Measurements from ENCODE around the gene CEBPA.

DNA sequence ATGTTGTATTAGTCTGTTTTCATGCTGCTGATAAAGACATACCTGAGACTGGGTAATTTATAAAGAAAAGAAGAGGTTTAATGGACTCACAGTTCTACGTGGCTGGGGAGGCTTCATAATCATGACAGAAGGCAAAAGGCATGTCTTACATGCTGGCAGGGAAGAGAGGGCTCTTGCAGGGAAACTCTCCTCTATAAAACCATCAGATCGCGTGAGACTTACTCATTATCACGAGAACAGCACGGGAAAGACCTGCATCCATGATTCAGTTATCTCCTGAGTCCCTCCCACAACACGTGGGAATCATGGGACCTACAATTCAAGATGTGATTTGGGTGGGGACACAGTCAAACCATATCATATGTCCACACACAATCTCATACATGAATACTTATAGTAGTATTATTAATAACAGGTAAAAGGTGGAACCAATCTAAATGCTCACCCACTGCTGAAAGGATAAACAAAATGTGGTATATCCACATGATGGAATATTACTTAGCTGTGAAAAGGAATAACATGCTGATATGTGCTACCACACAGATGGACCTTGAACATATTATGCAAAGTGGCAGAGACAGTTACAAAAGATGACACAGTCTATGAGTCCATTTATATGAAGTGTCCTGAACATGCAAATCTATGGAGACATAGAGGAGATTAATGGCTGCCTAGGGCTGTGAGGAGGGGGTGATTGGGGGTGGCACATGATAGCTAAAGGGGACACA is 20.9 kb upstream of the CEBPA start:
- TF ChIP-seq, protein P1, sequence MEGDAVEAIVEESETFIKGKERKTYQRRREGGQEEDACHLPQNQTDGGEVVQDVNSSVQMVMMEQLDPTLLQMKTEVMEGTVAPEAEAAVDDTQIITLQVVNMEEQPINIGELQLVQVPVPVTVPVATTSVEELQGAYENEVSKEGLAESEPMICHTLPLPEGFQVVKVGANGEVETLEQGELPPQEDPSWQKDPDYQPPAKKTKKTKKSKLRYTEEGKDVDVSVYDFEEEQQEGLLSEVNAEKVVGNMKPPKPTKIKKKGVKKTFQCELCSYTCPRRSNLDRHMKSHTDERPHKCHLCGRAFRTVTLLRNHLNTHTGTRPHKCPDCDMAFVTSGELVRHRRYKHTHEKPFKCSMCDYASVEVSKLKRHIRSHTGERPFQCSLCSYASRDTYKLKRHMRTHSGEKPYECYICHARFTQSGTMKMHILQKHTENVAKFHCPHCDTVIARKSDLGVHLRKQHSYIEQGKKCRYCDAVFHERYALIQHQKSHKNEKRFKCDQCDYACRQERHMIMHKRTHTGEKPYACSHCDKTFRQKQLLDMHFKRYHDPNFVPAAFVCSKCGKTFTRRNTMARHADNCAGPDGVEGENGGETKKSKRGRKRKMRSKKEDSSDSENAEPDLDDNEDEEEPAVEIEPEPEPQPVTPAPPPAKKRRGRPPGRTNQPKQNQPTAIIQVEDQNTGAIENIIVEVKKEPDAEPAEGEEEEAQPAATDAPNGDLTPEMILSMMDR (IDR thresholded peaks at IDR 0.05; ENCODE audit: low read depth, low read length): no peak
- TF ChIP-seq EZH2phosphoT487 (IDR thresholded peaks at IDR 0.05; ENCODE audit: low read depth): no peak
